Neural crest cell (in vitro differentiated cells): Measurements from ENCODE around the gene DAPK3. TPM values are rescaled to one million over a fixed set of nuclear protein-coding genes. Genes with fewer than 3 reads are reported as not detected.

Experiments
- DNase-seq: peaks from one replicate; pipeline ENCODE4 v3.0.0; 2021; ENCODE audit warnings: low read depth, mixed read lengths, low spot score
- H3K27ac Mint-ChIP-seq: one replicate; pipeline ENCODE4 v1.8.0; 2021; ENCODE audit warnings: mild to moderate bottlenecking, mixed read lengths; ENCODE audit not compliant: unreplicated experiment
- H3K27me3 Mint-ChIP-seq: 2 replicates; pipeline ENCODE4 v1.8.0; 2021; ENCODE audit warnings: low read depth, mild to moderate bottlenecking, mixed read lengths
- H3K36me3 Mint-ChIP-seq: 2 replicates; pipeline ENCODE4 v1.8.0; 2021; ENCODE audit warnings: low read depth, mild to moderate bottlenecking, mixed read lengths
- H3K4me1 Mint-ChIP-seq: 2 replicates; pipeline ENCODE4 v1.8.0; 2021; ENCODE audit warnings: mixed read lengths
- H3K4me3 Mint-ChIP-seq: one replicate; pipeline ENCODE4 v1.8.0; 2021; ENCODE audit warnings: mild to moderate bottlenecking, mixed read lengths
- H3K9me3 Mint-ChIP-seq: 2 replicates; pipeline ENCODE4 v1.8.0; 2021; ENCODE audit warnings: mixed read lengths
- total RNA-seq: library from RNA; stranded (reverse); gene quantifications from 2 replicates; pipeline ENCODE4 v1.2.1, GENCODE V29; 2021
- TF ChIP-seq, protein P1 (sequence below): fragments of 200-600 bp; sonication (generic); conservative IDR thresholded peaks from 2 replicates; pipeline ENCODE4 v1.5.0; 2021; ENCODE audit warnings: antibody characterized with exemption, mild to moderate bottlenecking

The DAPK3 gene
- total RNA-seq, 1 donor from 2014 or later: 63.1 TPM

DNA sequence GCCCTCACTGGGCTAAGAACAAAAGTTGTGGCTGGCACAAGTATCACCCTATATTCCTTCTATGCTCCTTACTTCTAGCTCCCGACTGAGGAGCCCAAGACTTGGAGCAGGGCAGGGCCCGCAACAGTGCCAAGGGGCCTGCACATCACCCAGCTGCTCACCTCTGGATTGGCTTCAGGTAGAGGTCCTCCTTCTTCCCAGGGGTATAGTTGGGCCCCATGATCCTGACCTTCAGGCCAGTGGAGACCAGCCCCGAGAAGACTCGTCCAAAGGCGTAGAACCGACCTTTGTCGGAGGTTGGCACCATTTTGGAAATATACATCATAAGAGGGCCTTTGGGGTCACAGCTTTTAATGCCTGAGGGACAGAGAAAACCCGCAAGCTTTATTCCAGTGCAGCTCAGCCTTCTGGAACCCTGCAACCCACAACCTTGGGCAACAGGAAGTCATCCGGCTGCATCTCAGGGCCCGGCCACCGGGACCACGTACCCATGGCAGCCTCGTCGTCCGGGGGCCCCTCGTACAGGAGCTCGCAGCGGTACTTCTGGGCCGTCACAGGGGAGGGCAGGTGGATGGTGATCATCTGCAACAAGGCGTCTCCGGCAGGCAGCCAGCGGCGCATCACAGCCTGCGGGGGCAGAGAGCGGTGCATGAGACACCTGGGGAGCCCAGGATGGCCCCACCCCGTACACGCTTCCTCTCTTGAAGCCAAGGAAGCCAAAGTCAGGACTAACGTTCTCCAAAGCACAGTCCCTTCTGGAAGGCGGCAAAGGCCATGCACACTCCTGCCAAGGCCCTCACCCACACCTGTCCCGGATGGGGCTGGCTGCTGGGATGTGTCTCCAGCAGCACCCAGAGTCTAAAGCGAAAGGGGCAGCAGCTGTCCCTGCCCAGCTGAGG is 9.7 kb upstream of the DAPK3 start:
- Mint-ChIP-seq H3K36me3 (peaks cover 35% of the 10 kb centered on the region), H3K27me3 (peaks cover 15% of the 10 kb centered on the region), H3K9me3 (no peaks in the 10 kb centered on the region), H3K4me1 (peaks cover 28% of the 10 kb centered on the region), H3K27ac (no peak overlapping the region), H3K4me3 (peak overlapping the region; percentile 76)
- no peak for DNase-seq
- TF ChIP-seq, protein P1, sequence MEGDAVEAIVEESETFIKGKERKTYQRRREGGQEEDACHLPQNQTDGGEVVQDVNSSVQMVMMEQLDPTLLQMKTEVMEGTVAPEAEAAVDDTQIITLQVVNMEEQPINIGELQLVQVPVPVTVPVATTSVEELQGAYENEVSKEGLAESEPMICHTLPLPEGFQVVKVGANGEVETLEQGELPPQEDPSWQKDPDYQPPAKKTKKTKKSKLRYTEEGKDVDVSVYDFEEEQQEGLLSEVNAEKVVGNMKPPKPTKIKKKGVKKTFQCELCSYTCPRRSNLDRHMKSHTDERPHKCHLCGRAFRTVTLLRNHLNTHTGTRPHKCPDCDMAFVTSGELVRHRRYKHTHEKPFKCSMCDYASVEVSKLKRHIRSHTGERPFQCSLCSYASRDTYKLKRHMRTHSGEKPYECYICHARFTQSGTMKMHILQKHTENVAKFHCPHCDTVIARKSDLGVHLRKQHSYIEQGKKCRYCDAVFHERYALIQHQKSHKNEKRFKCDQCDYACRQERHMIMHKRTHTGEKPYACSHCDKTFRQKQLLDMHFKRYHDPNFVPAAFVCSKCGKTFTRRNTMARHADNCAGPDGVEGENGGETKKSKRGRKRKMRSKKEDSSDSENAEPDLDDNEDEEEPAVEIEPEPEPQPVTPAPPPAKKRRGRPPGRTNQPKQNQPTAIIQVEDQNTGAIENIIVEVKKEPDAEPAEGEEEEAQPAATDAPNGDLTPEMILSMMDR: no peak

GRCh38 chr19:3979674-3980352 is 8.9 kb upstream of the DAPK3 start:
- H3K4me3 Mint-ChIP-seq: peak overlapping the region; percentile 80
- H3K9me3 Mint-ChIP-seq: no peaks in the 10 kb centered on the region
- peaks cover 9% of the 10 kb centered on the region for H3K27me3 Mint-ChIP-seq
- peak overlapping the region; percentile 27 for H3K27ac Mint-ChIP-seq
- peaks cover 34% of the 10 kb centered on the region for H3K36me3 Mint-ChIP-seq
- no peak for DNase-seq
- TF ChIP-seq, protein P1: no peak
- H3K4me1 Mint-ChIP-seq: peaks cover 23% of the 10 kb centered on the region

GRCh38 chr19:3979289-3979673 is 8.4 kb upstream of the DAPK3 start:
- Mint-ChIP-seq H3K36me3 (peaks cover 28% of the 10 kb centered on the region), H3K27ac (peak overlapping the region; percentile 27), H3K27me3 (peaks cover 3% of the 10 kb centered on the region), H3K9me3 (no peaks in the 10 kb centered on the region), H3K4me3 (peak overlapping the region; percentile 80), H3K4me1 (peaks cover 18% of the 10 kb centered on the region)
- DNase-seq: no peak
- TF ChIP-seq, protein P1: no peak

DNA sequence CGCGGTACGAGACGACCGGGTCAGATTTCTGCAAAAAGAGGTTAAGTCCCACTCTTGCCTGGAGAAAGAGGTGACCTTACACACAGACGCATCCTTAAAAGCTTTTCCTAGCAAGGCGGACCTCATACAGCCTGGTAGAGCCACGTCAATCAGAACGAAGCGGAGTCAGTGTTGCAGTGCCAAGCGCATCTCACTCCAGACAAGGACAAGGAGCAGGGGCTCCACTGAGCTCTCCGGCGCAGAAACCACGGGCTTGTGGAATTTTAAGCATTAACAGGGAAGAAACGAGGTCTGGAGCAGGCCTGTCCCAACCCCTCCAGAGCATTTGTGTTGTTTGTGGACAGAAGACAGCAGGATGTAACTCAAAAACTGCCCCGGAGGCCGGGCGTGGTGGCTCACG is 7.2 kb upstream of the DAPK3 start:
- no peak for DNase-seq
- Mint-ChIP-seq H3K4me1 (peaks cover 6% of the 10 kb centered on the region), H3K36me3 (peaks cover 17% of the 10 kb centered on the region), H3K9me3 (no peaks in the 10 kb centered on the region), H3K27me3 (peaks cover under 1% of the 10 kb centered on the region), H3K27ac (no peak overlapping the region), H3K4me3 (peak overlapping the region; percentile 60)
- TF ChIP-seq, protein P1: no peak

- peaks cover 13% of the 10 kb centered on the region for H3K36me3 Mint-ChIP-seq
- no peaks in the 10 kb centered on the region for H3K9me3 Mint-ChIP-seq
- DNase-seq: no peak
- TF ChIP-seq, protein P1: peak; percentile 37
- H3K4me3 Mint-ChIP-seq: peak overlapping the region; percentile 60
- no peak overlapping the region for H3K27ac Mint-ChIP-seq
- no peaks in the 10 kb centered on the region for H3K4me1 Mint-ChIP-seq
- no peaks in the 10 kb centered on the region for H3K27me3 Mint-ChIP-seq
Measured at GRCh38 chr19:3977242-3978143, 6.6 kb upstream of the DAPK3 start.
